HG02973 (cell line): Measurements from ENCODE around the gene ATP13A1.
"Not testable (repeated sequence)": the region's sequence is repeated elsewhere in the genome, so short reads cannot be mapped to it uniquely, and the experiment has no call there.

ENCODE experiments used
- ATAC-seq: cut with Tn5 transposase; IDR thresholded peaks from one replicate; pipeline ENCODE4 v1.9.1; 2021; ENCODE audit warnings: moderate library complexity; ENCODE audit not compliant: unreplicated experiment

ATP13A1 gene

DNA sequence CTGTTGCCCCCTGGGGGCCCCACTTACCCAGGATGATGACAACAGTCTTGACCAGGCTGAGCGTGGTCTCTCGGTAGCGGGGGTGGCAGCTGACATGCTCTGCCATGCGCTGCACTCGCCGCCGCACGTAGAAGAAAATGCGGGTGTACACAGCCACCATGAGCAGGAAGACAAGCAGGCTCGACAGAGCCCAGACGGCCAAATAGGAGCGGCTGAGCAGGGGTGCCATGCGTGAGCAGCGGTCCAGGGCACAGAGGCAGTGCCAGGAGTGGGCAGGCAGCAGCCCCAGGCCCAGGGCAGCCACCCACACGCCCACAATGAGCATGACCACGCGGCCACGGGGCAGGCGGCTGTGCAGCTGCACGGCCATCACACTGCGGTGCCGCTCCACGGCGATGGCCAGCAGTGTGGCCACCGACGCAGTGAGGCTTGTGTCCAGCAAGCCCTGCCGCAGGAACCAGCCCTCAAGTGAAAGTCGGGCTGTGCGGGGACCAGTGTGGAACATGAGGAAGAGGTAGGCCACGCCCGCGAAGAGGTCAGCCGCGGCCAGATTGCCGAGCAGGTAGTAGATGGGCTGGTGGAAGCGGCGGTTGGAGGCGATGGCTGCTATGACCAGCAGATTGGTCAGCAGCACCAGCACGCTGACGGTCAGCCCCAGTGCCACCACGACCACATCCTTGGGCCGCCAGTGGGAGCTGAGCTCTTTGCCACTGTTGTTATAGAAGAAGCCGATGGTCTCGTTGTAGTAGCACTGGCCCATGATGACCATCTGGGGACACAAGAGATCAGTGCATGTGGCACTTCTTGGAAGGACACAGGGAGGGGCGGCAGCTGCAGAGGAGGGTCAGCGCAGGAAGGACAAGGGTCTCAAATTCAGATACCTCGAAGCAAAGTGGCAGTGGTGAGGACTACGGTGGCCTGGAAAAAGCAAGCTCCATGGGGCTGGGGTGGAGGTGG is 36.7 kb downstream of the ATP13A1 start:
- no peak for ATAC-seq

GRCh38 chr19:19624032-19624570 is 39.4 kb downstream of the ATP13A1 start:
- no peak for ATAC-seq

GRCh38 chr19:19623383-19623782 is 40.1 kb downstream of the ATP13A1 start:
- ATAC-seq, result no peak

GRCh38 chr19:19619849-19620210 is 43.6 kb downstream of the ATP13A1 start:
- no peak for ATAC-seq

GRCh38 chr19:19619181-19619848 is 44.2 kb downstream of the ATP13A1 start:
- ATAC-seq, result no peak

GRCh38 chr19:19618219-19619051 is 45.0 kb downstream of the ATP13A1 start, which contains the start of gene PBX4:
Gene PBX4, minus strand, starts transcription at chr19:19618687. Its CDS starts 58 bp downstream, at chr19:19618629.
- peak; percentile 85 for ATAC-seq

- ATAC-seq, result no peak
These were observed 48.4 kb downstream of the ATP13A1 start for GRCh38 chr19:19615086-19615485.

DNA sequence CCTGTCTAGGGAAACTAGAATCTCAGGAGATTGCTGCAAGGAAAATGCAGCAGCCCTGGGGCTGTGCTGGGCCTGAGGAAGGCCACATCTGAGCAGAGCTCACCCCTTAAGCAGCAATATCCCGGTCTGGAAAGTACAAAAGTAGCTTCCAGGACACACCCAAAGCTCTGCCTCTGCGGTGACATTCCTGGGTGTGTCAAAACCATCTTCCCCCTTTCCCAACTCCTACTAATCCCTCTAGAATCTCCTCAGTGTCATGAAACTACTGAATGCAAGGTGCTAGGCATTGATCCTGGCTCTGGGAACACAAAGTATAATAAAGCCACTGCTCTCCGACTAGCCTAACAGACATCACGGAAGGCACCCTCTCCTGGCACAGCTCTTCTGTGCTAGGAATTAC is 50.0 kb downstream of the ATP13A1 start:
- no peak for ATAC-seq

DNA sequence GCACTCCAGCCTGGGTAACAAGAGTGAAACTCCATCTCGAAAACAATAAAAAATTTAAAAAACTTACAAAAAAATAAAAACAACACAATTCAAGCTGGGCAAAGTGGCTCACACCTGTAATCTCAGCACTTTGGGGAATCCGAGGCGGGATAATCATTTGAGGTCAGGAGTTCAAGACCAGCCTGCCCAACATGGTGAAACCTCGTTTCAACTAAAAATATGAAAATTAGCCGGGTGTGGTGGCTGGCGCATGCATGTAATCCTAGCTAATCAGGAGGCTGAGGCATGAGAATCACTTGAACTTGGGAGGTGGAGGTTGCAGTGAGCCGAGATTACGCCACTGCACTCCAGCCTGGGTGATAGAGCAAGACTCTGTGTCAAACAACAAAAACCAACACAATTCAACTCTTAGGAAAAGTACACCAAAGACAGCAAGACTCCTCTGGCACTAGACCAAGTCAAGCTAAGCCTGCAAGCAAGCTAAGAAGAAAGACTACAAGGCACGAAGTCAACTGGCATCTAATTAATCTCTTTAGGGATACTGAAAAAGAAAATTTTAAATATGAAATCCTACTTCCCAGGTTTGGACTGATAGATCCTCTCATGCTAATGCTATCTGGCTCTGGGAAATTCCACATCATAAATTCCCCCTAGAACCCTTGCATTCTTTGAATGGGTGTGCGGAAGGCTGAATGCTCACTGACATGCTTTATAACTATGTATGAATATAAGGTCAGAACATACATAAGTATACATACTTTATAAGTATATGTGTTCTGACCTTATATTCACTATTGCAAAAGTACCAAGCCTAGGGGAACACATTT is 52.9 kb downstream of the ATP13A1 start:
- no peak for ATAC-seq

- ATAC-seq, result not testable (repeated sequence)
These were observed 56.8 kb downstream of the ATP13A1 start for GRCh38 chr19:19606686-19607085.

GRCh38 chr19:19606021-19606420 is 57.5 kb downstream of the ATP13A1 start:
- no peak for ATAC-seq

- no peak for ATAC-seq
These were observed 60.7 kb downstream of the ATP13A1 start for GRCh38 chr19:19602713-19603324.

DNA sequence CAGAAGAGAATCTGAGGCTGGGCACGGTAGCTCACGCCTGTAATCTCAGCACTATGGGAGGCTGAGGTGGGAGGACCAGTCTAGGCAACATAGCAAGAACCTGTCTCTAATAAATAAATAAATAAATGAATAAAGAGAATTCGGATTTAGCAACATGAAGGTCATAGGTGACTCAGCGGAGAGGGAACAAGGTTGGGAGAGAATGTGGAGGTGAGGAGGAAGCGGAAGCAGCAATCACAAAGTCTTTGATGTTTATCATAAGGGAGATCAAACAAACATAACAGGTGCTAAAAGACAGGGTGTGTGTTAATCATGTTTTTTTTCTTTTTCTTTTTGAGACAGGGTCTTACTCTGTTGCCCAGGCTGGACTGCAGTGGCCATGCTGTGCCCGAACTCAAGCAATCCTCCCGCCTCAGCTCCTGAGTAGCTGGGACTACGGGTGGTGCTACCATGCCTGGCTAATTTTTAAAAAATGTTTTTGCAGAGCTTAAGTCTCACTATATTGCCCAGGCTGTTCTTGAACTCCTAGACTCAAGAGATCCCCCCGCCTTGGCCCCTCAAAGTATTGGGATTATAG is 61.3 kb downstream of the ATP13A1 start:
- ATAC-seq, result no peak

- no peak for ATAC-seq
These were observed 62.6 kb downstream of the ATP13A1 start for GRCh38 chr19:19600793-19601330.

DNA sequence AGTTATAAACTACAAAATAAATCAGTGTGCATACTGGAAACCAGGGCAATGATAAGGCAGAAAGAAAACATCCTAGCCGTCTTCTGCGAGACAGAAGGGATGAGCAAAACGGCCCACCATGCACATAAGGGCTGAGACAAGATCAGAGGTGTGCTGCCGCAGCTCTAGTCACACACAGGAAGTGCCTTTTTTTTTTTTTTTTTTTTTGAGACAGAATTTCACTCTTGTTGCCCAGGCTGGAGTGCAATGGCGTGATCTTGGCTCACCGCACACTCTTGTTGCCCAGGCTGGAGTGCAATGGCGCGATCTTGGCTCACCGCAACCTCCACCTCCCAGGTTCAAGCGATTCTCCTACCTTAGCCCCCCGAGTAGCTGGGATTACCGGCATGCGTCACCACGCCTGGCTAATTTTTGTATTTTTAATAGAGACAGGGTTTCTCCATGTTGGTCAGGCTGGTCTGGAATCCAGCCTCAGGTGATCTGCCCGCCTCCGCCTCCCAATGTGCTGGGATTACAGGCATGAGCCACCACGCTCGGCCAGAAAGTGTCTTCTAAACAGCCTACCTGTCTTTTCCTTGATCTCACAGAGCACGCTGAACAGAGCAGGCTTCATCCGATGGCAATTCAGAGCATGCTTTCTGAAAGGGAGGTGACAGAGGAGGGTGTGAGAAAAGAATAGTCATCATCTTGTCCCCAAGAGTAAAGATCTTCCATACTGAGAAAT is 64.6 kb downstream of the ATP13A1 start:
- ATAC-seq, result not testable (repeated sequence)

GRCh38 chr19:19597809-19598306 is 65.6 kb downstream of the ATP13A1 start:
- peak; percentile 72 for ATAC-seq
